Cardiac atrium fibroblast (primary cell): ENCODE results near the gene C7. TPM values are rescaled to one million over a fixed set of nuclear protein-coding genes. Genes with fewer than 3 reads are reported as not detected.

Source experiments
- total RNA-seq: library from RNA; depleted of rRNA; stranded (reverse); fragments of >200 nt; gene quantifications from 2 replicates; pipeline ENCODE4 v1.2.3, GENCODE V29; 2015

The C7 gene
- 1,610 and 3,690 TPM in 2 replicates for total RNA-seq

DNA sequence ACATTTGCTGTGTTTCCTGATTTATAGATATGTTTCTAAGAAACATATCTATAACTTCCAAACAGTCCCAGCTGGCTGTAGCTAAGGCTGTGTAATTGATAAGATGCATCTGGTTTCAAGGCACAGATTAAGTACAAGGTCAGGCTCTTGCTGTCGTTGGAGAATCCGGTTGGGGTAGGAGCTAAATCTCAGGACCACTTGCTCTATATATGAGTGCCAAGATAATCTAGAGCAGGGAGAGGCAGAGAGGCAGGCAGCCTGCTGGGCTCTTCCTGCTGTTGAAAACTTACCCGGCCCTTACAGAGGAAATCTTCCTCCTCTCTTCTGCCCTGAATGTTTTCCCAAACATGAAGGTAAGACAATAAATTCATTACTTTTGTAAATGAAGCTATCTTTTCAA, at the start of gene C7:
Gene C7 (plus strand): TSS at position 234 of the 400 bp plus-strand sequence. CDS start 114 bp downstream, at position 348.

Other genes starting within 250 kb of the C7 start
- gene PTGER4, start 229.6 kb upstream of the C7 start, total RNA-seq, result 36.9 and 86.7 TPM in 2 replicates
- gene TTC33, start 153.5 kb upstream of the C7 start, total RNA-seq, result 5.7 and 7.6 TPM in 2 replicates
- 75.0 and 83.4 TPM in 2 replicates for gene PRKAA1, start 111.1 kb upstream of the C7 start, total RNA-seq
- gene RPL37, start 74.3 kb upstream of the C7 start, total RNA-seq, result 51.6 and 62.5 TPM in 2 replicates
- 10.5 and 19.9 TPM in 2 replicates for gene CARD6, start 68.1 kb upstream of the C7 start, total RNA-seq
- gene MROH2B, start 161.8 kb downstream of the C7 start, total RNA-seq, result not detected in 2 replicates